Metanephros (tissue), 1 donor: ENCODE data around the gene RAB5B. TPM values are rescaled to one million over a fixed set of nuclear protein-coding genes. Genes with fewer than 3 reads are reported as not detected.

Experiments used
- total RNA-seq: library from RNA; depleted of rRNA; stranded (reverse); fragments of >200 nt; gene quantifications from one replicate; pipeline ENCODE4 v1.2.3, GENCODE V29; 2014

The RAB5B gene
- 86.6 TPM for total RNA-seq

GRCh38 chr12:55973599-55974307 lies at the start of gene RAB5B:
Gene RAB5B (plus strand): TSS chr12:55974078. CDS start chr12:55986961, 12,883 bp downstream.

DNA sequence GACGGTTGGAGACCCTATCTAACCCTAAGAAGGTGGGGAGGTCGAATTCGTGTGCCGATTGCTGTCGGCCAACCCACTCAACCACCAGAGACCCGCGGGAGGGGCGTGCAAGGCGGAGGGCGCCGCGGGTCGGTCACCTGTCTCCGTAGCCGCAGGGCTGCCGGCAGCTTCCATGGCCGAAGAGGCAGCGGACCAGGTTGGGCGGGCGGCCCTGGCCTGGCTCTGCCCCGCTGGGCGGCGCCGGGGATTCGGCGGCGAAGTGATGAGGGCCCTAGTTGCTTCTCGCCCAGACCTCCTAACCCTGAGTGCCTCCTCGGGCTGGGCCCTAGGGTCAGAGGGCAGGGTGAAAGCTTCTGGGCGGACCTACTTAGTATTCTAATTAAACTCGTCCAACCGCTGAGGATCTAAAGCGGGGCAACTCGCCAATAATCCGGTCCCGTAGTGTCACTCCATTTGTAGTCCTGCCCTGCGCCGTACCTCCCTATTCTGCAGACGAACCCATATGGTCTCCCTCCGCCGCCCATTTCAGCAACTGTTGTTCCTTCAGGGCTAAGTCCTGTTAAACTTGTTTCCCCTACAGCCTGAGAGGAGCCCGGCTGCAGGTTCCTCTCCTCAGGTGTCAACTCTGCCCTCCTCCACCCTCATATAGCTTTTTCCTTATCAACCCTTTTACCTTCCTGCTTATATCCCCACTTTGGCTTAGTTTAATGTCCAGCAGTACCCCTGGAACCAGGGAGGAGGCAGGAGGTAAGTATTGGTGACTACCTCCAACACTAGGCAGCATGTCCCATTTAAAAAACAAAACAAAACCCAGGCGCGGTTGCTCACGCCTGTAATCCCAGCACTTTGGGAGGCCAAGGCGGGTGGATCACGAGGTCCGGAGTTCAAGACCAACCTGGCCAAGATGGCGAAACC lies 46.0 kb upstream of the RAB5B start, which contains the start of gene PYM1:
Gene PYM1 (minus strand): TSS at position 307 of the 915 bp plus-strand sequence. CDS start 133 bp downstream, at position 174.

DNA sequence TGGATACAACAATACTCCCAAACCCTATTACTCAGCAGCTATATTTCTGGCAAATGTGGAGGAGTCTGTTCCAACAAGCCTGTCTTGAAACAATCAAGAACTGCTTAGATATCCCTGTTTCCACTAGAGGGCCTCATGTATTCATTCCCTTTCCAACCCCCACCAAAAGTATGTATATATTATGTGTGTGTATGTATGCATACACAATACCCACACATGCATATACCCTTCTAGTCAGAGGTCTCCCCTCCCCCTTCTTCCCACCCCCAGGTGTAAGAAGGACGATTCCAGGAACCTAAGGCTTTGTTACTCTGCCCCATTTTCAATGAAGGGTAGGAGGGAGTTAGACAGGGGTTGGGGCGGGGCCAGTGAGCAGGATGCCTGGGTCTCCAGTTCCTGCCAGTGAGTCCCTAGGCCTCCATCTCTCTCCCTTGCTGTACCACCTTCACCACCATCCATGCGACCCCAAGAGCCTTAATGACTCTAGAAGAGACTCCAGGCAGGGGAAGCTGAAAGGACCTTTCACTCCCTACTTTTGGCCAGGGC lies 43.0 kb upstream of the RAB5B start, which contains the start of gene DGKA:
Gene DGKA (plus strand): TSS at position 392 of the 546 bp plus-strand sequence. CDS start 5,342 bp downstream, outside the sequence.

GRCh38 chr12:55965941-55966407 lies 7.9 kb upstream of the RAB5B start, which contains the start of gene PMEL:
Gene PMEL (minus strand): TSS chr12:55966042. CDS start chr12:55966011, 31 bp downstream.

DNA sequence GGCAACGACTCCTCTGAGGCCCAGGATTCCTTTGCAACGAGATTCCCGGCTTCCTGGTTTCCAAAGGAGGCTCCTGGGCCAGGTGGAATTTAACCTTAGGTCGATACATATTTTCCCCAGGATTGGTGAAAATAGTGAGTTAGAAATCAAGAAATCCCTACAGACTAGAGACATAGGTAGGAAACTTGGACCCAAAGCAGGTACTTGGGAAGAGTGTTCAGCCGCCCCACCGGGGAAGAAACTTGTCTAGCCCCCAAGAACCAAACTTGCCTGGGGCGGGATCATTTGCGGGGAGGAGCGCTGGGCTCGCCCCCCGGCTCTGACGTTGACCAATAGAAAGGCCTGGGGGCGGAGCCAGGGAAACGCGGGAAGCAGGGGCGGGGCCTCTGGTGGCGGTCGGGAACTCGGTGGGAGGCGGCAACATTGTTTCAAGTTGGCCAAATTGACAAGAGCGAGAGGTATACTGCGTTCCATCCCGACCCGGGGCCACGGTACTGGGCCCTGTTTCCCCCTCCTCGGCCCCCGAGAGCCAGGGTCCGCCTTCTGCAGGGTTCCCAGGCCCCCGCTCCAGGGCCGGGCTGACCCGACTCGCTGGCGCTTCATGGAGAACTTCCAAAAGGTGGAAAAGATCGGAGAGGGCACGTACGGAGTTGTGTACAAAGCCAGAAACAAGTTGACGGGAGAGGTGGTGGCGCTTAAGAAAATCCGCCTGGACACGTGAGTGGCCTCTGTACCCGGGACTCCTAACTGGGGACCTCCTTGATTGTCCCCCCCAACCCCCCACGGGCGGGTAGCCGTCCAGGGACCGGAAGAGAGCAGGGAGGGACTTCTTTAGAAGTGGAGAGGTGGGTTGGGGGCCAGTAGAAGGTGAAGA lies 7.2 kb upstream of the RAB5B start, which contains the start of gene CDK2:
Gene CDK2 (plus strand): TSS at position 423 of the 874 bp plus-strand sequence. CDS start 179 bp downstream, at position 602.

DNA sequence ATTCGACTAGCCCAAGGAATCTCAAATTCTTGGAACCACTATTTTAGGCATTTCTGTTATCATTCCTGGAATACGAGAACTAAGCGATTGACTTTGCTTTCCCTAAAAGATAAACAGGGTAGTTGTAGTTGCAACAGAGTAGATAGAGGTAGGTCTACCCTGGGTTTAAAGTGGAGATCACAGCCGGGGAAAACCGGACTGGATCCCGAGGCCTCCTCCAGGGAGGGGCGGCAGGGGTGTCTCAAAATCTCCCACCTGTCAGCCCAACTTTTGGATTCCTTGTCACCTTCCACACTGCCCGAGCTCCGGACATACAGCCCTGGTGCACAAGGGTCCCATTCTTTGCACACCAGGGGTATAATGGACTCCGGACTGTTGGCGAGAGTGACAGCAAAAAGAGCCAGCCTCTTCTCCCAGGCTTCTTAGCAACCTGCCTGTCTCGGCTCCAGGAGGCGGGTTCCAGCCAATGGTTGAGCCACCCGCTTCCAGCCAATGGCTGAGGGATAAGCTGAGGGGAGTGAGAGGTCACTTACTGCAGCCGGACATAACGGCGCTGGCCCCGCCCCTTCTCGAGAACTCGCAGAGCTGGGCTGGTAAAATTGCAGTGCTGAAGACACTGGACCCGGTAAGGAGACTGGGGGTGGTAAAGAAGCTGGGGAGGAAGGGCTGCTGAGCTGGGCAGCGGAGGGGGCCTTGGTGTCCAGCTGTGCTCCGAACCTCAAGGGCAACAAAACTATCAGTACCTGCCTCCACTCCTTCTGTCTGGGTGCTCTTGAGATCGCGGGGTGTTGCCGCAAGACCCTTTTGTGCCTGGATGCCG lies 23.0 kb downstream of the RAB5B start, which contains the start of gene SUOX:
Gene SUOX (plus strand): TSS at position 562 of the 820 bp plus-strand sequence. CDS start 4,946 bp downstream, outside the sequence.

DNA sequence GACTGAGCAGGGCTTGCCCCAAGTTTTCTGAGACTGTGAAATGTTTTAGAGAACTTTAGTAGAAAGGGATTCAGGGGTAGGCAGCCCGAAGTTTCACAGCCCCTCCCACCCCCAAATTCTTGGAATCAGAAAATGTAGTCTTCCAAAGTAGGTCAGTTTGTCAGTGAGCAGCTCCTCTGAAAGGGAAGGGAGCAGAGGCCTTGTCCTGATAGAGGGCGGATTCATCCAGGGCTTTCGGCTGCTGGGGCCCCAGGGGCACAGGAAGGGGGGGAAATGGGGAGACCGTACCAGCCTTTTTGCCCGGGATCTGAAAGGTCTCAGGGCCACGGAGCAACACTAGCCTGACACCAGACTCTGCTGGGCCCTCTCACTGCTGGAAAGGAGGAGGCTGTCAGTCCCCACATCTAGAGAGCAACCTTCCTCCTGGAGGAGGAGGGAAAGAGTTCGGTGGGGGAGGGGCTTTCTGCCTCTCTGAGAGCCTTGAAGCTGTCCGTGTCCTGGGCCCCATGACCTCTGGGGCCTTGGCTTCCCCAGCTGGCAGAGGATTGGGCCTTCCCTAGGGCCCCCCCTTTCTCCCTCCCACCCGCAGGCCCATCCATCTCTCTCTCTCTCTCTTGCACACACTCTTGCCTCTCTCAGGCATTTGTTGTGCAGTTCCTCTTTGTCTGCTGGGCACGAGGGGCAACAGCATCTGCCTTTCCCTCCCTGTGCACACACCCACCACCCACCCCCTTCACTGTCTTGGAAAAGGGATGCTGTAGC lies 46.7 kb downstream of the RAB5B start, which contains the start of gene IKZF4:
Gene IKZF4 (plus strand): TSS at position 621 of the 762 bp plus-strand sequence. CDS start 451 bp downstream, outside the sequence.

DNA sequence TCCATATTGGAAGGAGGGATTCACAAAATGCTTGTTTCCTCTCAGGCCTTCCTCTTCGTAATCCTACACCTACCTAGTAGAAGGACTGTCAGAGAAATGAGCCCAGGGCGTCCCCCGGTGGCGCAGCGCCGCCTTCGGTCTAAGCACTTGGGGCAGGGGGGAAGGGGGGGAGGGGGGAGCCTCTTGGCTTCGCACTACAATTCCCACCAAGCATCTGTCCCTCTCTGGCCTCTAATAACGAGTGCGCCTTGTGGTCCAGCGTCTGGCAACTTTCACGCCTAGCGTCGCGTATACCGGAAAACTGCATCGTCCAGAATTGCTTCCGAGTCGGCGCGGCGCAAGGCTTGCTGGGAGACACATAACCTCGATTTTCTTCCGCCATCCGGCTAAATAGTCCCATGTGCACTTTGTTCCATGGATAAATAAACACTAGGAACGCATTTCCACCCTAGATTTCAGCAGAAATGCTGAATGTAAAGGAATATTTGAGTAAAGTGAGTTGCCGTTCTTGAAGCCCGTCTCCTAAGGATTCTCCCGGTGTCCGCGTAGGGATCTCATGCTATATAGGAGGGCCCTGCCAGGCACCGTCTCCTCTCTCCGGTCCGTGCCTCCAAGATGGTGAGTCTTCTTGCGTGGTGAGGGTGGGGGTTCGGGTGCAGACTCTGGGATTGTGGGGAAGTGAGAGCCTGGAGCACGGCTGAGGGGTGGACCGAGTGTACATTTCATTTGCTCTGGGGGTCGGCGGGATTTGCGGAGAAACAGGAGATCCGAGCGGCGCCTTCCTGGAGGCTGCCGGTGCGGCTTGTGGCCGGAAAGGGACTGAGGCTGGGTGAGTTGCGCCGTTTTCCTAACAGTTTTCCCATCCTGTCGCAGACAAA lies 67.9 kb downstream of the RAB5B start, which contains the start of gene RPS26:
Gene RPS26 (plus strand): TSS at position 367 of the 878 bp plus-strand sequence. CDS start 249 bp downstream, at position 616.

Other genes starting within 250 kb of the RAB5B start
- 395 TPM for gene CD63, start 245.1 kb upstream of the RAB5B start, total RNA-seq
- 11.4 TPM for gene GDF11, start 231.0 kb upstream of the RAB5B start, total RNA-seq
- gene SARNP, start 156.4 kb upstream of the RAB5B start, total RNA-seq = 38.0 TPM
- gene ORMDL2, start 156.0 kb upstream of the RAB5B start, total RNA-seq = 19.3 TPM
- 37.1 TPM for gene DNAJC14, start 144.5 kb upstream of the RAB5B start, total RNA-seq
- gene MMP19, start 131.1 kb upstream of the RAB5B start, total RNA-seq = 1.5 TPM
- gene PYM1, start 46.2 kb upstream of the RAB5B start, total RNA-seq = 22.0 TPM
- 20.2 TPM for gene DGKA, start 42.9 kb upstream of the RAB5B start, total RNA-seq
- 3.2 TPM for gene PMEL, start 8.0 kb upstream of the RAB5B start, total RNA-seq
- gene CDK2, start 7.2 kb upstream of the RAB5B start, total RNA-seq = 37.2 TPM
- 30.5 TPM for gene SUOX, start 23.2 kb downstream of the RAB5B start, total RNA-seq
- 6.0 TPM for gene IKZF4, start 47.0 kb downstream of the RAB5B start, total RNA-seq
- 280 TPM for gene RPS26, start 67.8 kb downstream of the RAB5B start, total RNA-seq
- 123 TPM for gene ERBB3, start 106.1 kb downstream of the RAB5B start, total RNA-seq
- gene PA2G4, start 130.5 kb downstream of the RAB5B start, total RNA-seq = 78.5 TPM
- gene RPL41, start 142.6 kb downstream of the RAB5B start, total RNA-seq = 1,889 TPM
- 4.9 TPM for gene ZC3H10, start 144.2 kb downstream of the RAB5B start, total RNA-seq
- 105 TPM for gene ESYT1, start 154.2 kb downstream of the RAB5B start, total RNA-seq
- gene MYL6B, start 178.5 kb downstream of the RAB5B start, total RNA-seq = 79.0 TPM
- 1,413 TPM for gene MYL6, start 184.3 kb downstream of the RAB5B start, total RNA-seq
- 119 TPM for gene SMARCC2, start 215.4 kb downstream of the RAB5B start, total RNA-seq
- gene RNF41, start 247.8 kb downstream of the RAB5B start, total RNA-seq = 40.6 TPM